ENCODE measurements around the gene COMT.

DNA sequence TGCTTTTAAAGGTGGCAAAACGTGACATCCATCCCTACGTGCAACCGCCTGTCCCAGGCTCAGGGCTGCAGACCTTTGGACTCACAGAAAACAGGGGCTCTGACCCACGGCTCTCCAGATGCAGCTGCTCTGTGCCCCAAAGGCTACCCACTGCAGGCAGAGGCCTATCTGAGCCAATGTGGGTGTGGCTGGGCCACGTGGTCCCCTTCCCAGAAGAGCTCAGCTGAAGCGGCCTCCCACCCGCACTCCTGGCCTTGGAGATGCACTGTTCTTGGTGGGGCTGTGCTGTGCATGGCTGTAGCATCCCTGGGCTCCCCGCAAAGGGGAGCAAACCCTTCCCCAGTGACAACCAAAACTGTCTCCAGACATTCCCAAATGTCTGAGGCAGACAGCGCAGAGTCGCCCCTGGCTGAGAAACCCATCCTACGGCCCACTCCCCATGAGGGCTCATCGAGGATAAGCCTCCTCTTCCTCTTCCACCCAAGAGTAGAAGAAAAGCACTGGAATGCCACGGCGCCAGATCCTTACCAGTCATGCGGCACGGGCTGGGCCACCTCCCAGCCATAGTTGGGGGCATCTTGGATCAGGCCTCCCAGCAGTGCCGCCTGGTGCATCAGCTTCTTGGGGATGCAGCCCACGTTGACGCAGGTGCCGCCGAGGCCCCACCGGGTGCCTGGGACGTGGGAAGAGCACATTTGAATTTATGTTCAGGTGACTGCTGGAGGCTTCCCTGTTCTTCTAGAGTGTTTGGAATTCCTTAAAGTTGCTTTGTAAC, 23.1 kb upstream of the COMT start:
- TF ChIP-seq POLR2AphosphoS5 (IDR thresholded peaks at IDR 0.05; ENCODE audit: low read depth, low read length): no peak
- TF ChIP-seq, protein P1, sequence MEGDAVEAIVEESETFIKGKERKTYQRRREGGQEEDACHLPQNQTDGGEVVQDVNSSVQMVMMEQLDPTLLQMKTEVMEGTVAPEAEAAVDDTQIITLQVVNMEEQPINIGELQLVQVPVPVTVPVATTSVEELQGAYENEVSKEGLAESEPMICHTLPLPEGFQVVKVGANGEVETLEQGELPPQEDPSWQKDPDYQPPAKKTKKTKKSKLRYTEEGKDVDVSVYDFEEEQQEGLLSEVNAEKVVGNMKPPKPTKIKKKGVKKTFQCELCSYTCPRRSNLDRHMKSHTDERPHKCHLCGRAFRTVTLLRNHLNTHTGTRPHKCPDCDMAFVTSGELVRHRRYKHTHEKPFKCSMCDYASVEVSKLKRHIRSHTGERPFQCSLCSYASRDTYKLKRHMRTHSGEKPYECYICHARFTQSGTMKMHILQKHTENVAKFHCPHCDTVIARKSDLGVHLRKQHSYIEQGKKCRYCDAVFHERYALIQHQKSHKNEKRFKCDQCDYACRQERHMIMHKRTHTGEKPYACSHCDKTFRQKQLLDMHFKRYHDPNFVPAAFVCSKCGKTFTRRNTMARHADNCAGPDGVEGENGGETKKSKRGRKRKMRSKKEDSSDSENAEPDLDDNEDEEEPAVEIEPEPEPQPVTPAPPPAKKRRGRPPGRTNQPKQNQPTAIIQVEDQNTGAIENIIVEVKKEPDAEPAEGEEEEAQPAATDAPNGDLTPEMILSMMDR (IDR thresholded peaks at IDR 0.05): no peak
- TF ChIP-seq, protein P2, sequence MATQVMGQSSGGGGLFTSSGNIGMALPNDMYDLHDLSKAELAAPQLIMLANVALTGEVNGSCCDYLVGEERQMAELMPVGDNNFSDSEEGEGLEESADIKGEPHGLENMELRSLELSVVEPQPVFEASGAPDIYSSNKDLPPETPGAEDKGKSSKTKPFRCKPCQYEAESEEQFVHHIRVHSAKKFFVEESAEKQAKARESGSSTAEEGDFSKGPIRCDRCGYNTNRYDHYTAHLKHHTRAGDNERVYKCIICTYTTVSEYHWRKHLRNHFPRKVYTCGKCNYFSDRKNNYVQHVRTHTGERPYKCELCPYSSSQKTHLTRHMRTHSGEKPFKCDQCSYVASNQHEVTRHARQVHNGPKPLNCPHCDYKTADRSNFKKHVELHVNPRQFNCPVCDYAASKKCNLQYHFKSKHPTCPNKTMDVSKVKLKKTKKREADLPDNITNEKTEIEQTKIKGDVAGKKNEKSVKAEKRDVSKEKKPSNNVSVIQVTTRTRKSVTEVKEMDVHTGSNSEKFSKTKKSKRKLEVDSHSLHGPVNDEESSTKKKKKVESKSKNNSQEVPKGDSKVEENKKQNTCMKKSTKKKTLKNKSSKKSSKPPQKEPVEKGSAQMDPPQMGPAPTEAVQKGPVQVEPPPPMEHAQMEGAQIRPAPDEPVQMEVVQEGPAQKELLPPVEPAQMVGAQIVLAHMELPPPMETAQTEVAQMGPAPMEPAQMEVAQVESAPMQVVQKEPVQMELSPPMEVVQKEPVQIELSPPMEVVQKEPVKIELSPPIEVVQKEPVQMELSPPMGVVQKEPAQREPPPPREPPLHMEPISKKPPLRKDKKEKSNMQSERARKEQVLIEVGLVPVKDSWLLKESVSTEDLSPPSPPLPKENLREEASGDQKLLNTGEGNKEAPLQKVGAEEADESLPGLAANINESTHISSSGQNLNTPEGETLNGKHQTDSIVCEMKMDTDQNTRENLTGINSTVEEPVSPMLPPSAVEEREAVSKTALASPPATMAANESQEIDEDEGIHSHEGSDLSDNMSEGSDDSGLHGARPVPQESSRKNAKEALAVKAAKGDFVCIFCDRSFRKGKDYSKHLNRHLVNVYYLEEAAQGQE (IDR thresholded peaks at IDR 0.05; ENCODE audit: insufficient read depth in 1 of 2, low read depth in 2 of 2, low read length in 1 of 2): no peak
- no peak for TF ChIP-seq SIN3A (IDR thresholded peaks at IDR 0.05; ENCODE audit: borderline replicate concordance, insufficient read depth, low read depth, low read length)

All from Panc1 (cell line).